IPS-18a (cell line): ENCODE data around the gene TTK.

Experiments used
- H3K27ac ChIP-seq: one replicate; pipeline ENCODE4 v1.5.1; 2013; ENCODE audit warnings: low read length
- H3K27me3 ChIP-seq: one replicate; pipeline ENCODE4 v1.6.1; 2013; ENCODE audit warnings: mild to moderate bottlenecking, low read length; ENCODE audit not compliant: control insufficient read depth, insufficient read depth
- H3K36me3 ChIP-seq: one replicate; pipeline ENCODE4 v1.6.1; 2013; ENCODE audit warnings: low read depth, low read length; ENCODE audit not compliant: control insufficient read depth
- H3K4me1 ChIP-seq: one replicate; pipeline ENCODE4 v1.6.1; 2013; ENCODE audit warnings: low read depth, low read length; ENCODE audit not compliant: control insufficient read depth
- H3K4me3 ChIP-seq: one replicate; pipeline ENCODE4 v1.5.1; 2013; ENCODE audit warnings: low read length
- H3K9ac ChIP-seq: one replicate; pipeline ENCODE4 v1.6.1; 2013; ENCODE audit warnings: mild to moderate bottlenecking, low read length, moderate library complexity
- H3K9me3 ChIP-seq: one replicate; pipeline ENCODE4 v1.6.1; 2013; ENCODE audit warnings: low read depth, low read length; ENCODE audit not compliant: control insufficient read depth

The TTK gene

GRCh38 chr6:80004173-80005072, at the start of gene TTK:
Gene TTK, plus strand, starts transcription at chr6:80004649. Its CDS starts 1,195 bp downstream, at chr6:80005844.
- Histone ChIP-seq H3K27me3 (no peaks in the 10 kb centered on the region), H3K27ac (peak within 1 kb of the TSS; percentile 56), H3K36me3 (peaks cover 24% of the 10 kb centered on the region), H3K9ac (peak within 1 kb of the TSS; percentile 78), H3K4me1 (peaks cover 5% of the 10 kb centered on the region), H3K9me3 (no peaks in the 10 kb centered on the region), H3K4me3 (peak within 1 kb of the TSS; percentile 86)

DNA sequence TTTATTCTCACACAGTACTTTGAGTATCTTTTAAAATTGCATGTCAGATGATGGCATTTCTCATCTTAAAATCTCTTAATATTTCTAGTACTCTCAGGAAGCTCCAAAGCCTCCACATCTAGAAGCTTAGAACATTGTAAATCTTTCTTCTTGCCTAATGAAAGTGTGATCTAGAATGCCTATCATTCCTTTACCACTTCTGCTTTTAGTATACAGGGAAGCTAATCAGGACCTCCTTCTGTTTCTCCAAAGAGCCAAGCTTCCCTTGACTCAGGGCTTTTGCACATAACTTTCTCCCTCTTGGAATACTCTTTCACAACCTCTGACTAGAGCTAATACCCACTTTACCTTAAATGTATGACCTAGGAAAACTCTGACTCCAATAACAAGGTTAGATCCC, 49.6 kb upstream of the TTK start:
- no peak overlapping the region for H3K4me3 ChIP-seq
- no peak overlapping the region for H3K9ac ChIP-seq
- H3K27me3 ChIP-seq, result no peaks in the 10 kb centered on the region
- H3K27ac ChIP-seq, result no peak overlapping the region
- no peaks in the 10 kb centered on the region for H3K36me3 ChIP-seq
- H3K4me1 ChIP-seq, result no peaks in the 10 kb centered on the region
- H3K9me3 ChIP-seq, result no peaks in the 10 kb centered on the region

DNA sequence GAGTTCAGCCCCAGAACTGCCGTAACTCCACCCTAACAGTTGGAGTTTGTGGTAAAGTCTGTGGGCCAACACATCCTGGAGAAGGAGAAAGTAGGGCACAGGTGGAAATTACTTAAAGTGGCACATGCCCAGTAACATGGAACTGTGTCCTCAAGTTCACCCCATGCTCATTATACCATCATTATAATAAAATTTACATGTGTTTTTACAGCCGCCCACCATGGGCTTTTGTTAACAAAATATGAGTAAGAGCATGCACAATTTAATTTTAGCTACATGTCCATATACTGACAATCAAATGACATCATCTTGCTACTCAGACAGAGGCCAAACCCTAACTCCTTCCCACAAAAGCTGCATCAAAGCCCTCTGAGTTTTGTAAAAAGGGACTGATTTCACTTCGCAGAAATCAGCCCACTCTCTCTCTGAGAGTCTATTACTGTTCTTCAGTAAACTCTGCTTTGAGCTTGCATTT, 39.8 kb upstream of the TTK start:
- no peaks in the 10 kb centered on the region for H3K36me3 ChIP-seq
- no peak overlapping the region for H3K27ac ChIP-seq
- no peak overlapping the region for H3K4me3 ChIP-seq
- no peaks in the 10 kb centered on the region for H3K27me3 ChIP-seq
- H3K4me1 ChIP-seq, result no peaks in the 10 kb centered on the region
- no peak overlapping the region for H3K9ac ChIP-seq
- peaks cover 6% of the 10 kb centered on the region for H3K9me3 ChIP-seq

GRCh38 chr6:79967178-79967577, 37.3 kb upstream of the TTK start:
- H3K9ac ChIP-seq, result no peak overlapping the region
- H3K27ac ChIP-seq, result no peak overlapping the region
- H3K4me1 ChIP-seq, result no peaks in the 10 kb centered on the region
- no peaks in the 10 kb centered on the region for H3K27me3 ChIP-seq
- H3K4me3 ChIP-seq, result no peak overlapping the region
- H3K9me3 ChIP-seq, result peaks cover 6% of the 10 kb centered on the region
- no peaks in the 10 kb centered on the region for H3K36me3 ChIP-seq

DNA sequence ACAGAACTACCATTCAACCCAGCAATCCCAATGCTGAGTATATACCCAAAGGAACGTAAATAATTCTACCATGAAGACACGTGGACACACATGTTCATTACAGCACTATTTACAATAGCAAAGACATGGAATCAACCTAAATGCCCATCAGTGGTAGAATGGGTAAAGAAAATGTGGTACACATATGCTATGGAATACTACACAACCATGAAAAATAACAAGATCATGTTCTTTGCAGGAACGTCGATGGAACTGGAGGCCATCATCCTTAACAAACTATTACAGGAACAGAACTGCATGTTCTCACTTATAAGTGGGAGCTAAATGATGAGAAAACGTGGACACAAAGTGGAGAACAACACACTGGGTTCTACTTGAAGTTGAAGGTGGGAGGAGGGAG, 34.7 kb upstream of the TTK start:
- peaks cover 6% of the 10 kb centered on the region for H3K9me3 ChIP-seq
- H3K27me3 ChIP-seq, result no peaks in the 10 kb centered on the region
- no peaks in the 10 kb centered on the region for H3K36me3 ChIP-seq
- H3K4me3 ChIP-seq, result no peak overlapping the region
- no peak overlapping the region for H3K27ac ChIP-seq
- H3K4me1 ChIP-seq, result no peaks in the 10 kb centered on the region
- no peak overlapping the region for H3K9ac ChIP-seq

GRCh38 chr6:79971193-79971592, 33.3 kb upstream of the TTK start:
- H3K36me3 ChIP-seq, result no peaks in the 10 kb centered on the region
- H3K9me3 ChIP-seq, result peaks cover 6% of the 10 kb centered on the region
- no peaks in the 10 kb centered on the region for H3K4me1 ChIP-seq
- H3K9ac ChIP-seq, result no peak overlapping the region
- no peak overlapping the region for H3K4me3 ChIP-seq
- no peaks in the 10 kb centered on the region for H3K27me3 ChIP-seq
- H3K27ac ChIP-seq, result no peak overlapping the region

GRCh38 chr6:79981652-79982051, 22.8 kb upstream of the TTK start:
- no peak overlapping the region for H3K9ac ChIP-seq
- H3K36me3 ChIP-seq, result no peaks in the 10 kb centered on the region
- H3K27ac ChIP-seq, result no peak overlapping the region
- H3K9me3 ChIP-seq, result no peaks in the 10 kb centered on the region
- no peaks in the 10 kb centered on the region for H3K4me1 ChIP-seq
- no peak overlapping the region for H3K4me3 ChIP-seq
- H3K27me3 ChIP-seq, result no peaks in the 10 kb centered on the region

GRCh38 chr6:79984261-79984660, 20.2 kb upstream of the TTK start:
- Histone ChIP-seq H3K27ac (no peak overlapping the region), H3K36me3 (no peaks in the 10 kb centered on the region), H3K4me3 (no peak overlapping the region), H3K9me3 (no peaks in the 10 kb centered on the region), H3K4me1 (no peaks in the 10 kb centered on the region), H3K9ac (no peak overlapping the region), H3K27me3 (no peaks in the 10 kb centered on the region)

DNA sequence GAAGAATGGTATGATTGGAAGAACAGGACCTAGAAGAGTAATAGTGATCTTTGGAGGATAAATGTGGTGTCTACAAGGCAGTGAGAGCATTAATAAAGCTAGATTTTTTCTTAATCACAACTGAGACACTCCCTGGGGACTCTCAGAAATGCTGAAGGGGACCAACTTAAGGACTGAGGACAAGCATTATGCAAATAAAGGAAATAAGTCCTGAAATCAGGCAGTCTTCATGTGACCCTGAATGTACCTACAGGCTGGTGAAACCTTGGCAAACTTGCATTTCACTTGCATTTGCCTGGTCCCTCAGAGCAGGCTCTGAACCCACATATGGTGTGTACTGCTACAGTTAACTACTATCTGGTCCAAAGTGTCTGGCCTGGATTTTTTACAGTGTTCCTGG, 19.3 kb upstream of the TTK start:
- no peak overlapping the region for H3K4me3 ChIP-seq
- no peak overlapping the region for H3K27ac ChIP-seq
- no peaks in the 10 kb centered on the region for H3K4me1 ChIP-seq
- no peaks in the 10 kb centered on the region for H3K27me3 ChIP-seq
- no peak overlapping the region for H3K9ac ChIP-seq
- H3K36me3 ChIP-seq, result no peaks in the 10 kb centered on the region
- no peaks in the 10 kb centered on the region for H3K9me3 ChIP-seq

DNA sequence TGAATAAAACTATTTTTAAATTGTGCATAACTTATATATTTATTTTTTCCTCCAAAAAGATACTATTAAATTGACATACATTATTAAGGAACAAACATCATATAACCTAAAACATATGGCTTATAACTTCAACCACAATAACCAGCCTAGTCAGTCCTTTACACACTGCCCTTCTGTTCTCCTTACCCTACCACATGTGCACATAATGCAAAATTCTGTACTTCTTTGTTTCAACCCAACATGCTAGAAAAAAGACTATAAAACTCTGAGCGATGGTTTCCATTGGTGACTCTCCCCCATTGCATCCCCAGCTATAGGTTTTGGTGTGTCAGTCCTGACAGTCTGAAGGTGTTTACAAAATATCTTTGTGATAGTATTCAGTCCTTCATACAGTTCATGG, 14.8 kb upstream of the TTK start:
- Histone ChIP-seq H3K27me3 (no peaks in the 10 kb centered on the region), H3K27ac (no peak overlapping the region), H3K4me3 (no peak overlapping the region), H3K9ac (no peak overlapping the region), H3K36me3 (no peaks in the 10 kb centered on the region), H3K4me1 (peaks cover 10% of the 10 kb centered on the region), H3K9me3 (no peaks in the 10 kb centered on the region)

- no peak overlapping the region for H3K4me3 ChIP-seq
- no peak overlapping the region for H3K27ac ChIP-seq
- H3K36me3 ChIP-seq, result no peaks in the 10 kb centered on the region
- peaks cover 10% of the 10 kb centered on the region for H3K4me1 ChIP-seq
- peaks cover 3% of the 10 kb centered on the region for H3K9me3 ChIP-seq
- H3K27me3 ChIP-seq, result no peaks in the 10 kb centered on the region
- H3K9ac ChIP-seq, result no peak overlapping the region
Observed at GRCh38 chr6:79993012-79993910, 11.2 kb upstream of the TTK start.
